RWPE2 (cell line): ENCODE results near the gene PRKAR2A.
"Not testable (repeated sequence)": the region's sequence is repeated elsewhere in the genome, so short reads cannot be mapped to it uniquely, and the experiment has no call there.

Experiments
- ATAC-seq: fragments of 200-7000 bp; cut with Tn5 transposase; 3 replicates; pipeline ENCODE4 v1.9.1; 2021; ENCODE audit warnings: low read depth
- DNase-seq: peaks from one replicate; pipeline ENCODE4 v3.0.0-alpha.2; 2020; ENCODE audit warnings: low spot score
- H3K27ac ChIP-seq: fragments of 450-650 bp; 2 replicates; pipeline ENCODE4 v1.5.1; 2017; ENCODE audit warnings: mild to moderate bottlenecking; ENCODE audit not compliant: poor library complexity, severe bottlenecking
- H3K27me3 ChIP-seq: fragments of 250-450 bp; sonication (Bioruptor Pico); 2 replicates; pipeline ENCODE4 v1.5.1; 2021; ENCODE audit warnings: mild to moderate bottlenecking, moderate library complexity; ENCODE audit not compliant: insufficient read depth, poor library complexity, severe bottlenecking
- H3K36me3 ChIP-seq: fragments of 250-450 bp; sonication (Bioruptor Pico); 2 replicates; pipeline ENCODE4 v1.5.1; 2020; ENCODE audit warnings: low read depth, mild to moderate bottlenecking, moderate library complexity
- H3K4me1 ChIP-seq: fragments of 250-450 bp; sonication (Bioruptor Pico); 2 replicates; pipeline ENCODE4 v1.5.1; 2021; ENCODE audit warnings: mild to moderate bottlenecking, moderate library complexity; ENCODE audit not compliant: insufficient read depth, poor library complexity, severe bottlenecking
- H3K4me3 ChIP-seq: fragments of 250-450 bp; sonication (Bioruptor Pico); 2 replicates; pipeline ENCODE4 v1.5.1; 2021; ENCODE audit warnings: mild to moderate bottlenecking, moderate library complexity; ENCODE audit not compliant: severe bottlenecking
- H3K9me3 ChIP-seq: fragments of 250-450 bp; sonication (Bioruptor Pico); 2 replicates; pipeline ENCODE4 v1.5.1; 2021; ENCODE audit warnings: mild to moderate bottlenecking, moderate library complexity; ENCODE audit not compliant: severe bottlenecking
- TF ChIP-seq, protein P1 (sequence below): fragments of 450-650 bp; IDR thresholded peaks from one replicate; pipeline ENCODE4 v1.5.1; 2017; ENCODE audit warnings: mild to moderate bottlenecking, moderate library complexity; ENCODE audit not compliant: poor library complexity, severe bottlenecking

PRKAR2A gene

GRCh38 chr3:48784426-48785120 lies 63.1 kb downstream of the PRKAR2A start:
- no peak overlapping the region for H3K27ac ChIP-seq
- H3K4me3 ChIP-seq = no peak overlapping the region
- H3K9me3 ChIP-seq = no peaks in the 10 kb centered on the region
- TF ChIP-seq, protein P1, sequence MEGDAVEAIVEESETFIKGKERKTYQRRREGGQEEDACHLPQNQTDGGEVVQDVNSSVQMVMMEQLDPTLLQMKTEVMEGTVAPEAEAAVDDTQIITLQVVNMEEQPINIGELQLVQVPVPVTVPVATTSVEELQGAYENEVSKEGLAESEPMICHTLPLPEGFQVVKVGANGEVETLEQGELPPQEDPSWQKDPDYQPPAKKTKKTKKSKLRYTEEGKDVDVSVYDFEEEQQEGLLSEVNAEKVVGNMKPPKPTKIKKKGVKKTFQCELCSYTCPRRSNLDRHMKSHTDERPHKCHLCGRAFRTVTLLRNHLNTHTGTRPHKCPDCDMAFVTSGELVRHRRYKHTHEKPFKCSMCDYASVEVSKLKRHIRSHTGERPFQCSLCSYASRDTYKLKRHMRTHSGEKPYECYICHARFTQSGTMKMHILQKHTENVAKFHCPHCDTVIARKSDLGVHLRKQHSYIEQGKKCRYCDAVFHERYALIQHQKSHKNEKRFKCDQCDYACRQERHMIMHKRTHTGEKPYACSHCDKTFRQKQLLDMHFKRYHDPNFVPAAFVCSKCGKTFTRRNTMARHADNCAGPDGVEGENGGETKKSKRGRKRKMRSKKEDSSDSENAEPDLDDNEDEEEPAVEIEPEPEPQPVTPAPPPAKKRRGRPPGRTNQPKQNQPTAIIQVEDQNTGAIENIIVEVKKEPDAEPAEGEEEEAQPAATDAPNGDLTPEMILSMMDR = no peak
- DNase-seq (no peak), ATAC-seq (no peak)
- H3K27me3 ChIP-seq = no peaks in the 10 kb centered on the region
- H3K36me3 ChIP-seq = peaks cover 20% of the 10 kb centered on the region
- H3K4me1 ChIP-seq = no peaks in the 10 kb centered on the region

GRCh38 chr3:48783304-48783703 lies 64.4 kb downstream of the PRKAR2A start:
- DNase-seq (no peak), ATAC-seq (no peak)
- H3K4me3 ChIP-seq = no peak overlapping the region
- no peaks in the 10 kb centered on the region for H3K9me3 ChIP-seq
- H3K36me3 ChIP-seq = peaks cover 20% of the 10 kb centered on the region
- no peaks in the 10 kb centered on the region for H3K4me1 ChIP-seq
- no peak overlapping the region for H3K27ac ChIP-seq
- no peaks in the 10 kb centered on the region for H3K27me3 ChIP-seq
- TF ChIP-seq, protein P1 = no peak

- no peaks in the 10 kb centered on the region for H3K27me3 ChIP-seq
- no peak overlapping the region for H3K27ac ChIP-seq
- ATAC-seq (no peak), DNase-seq (no peak)
- TF ChIP-seq, protein P1 = no peak
- no peaks in the 10 kb centered on the region for H3K4me1 ChIP-seq
- peaks cover 20% of the 10 kb centered on the region for H3K36me3 ChIP-seq
- no peaks in the 10 kb centered on the region for H3K9me3 ChIP-seq
- H3K4me3 ChIP-seq = no peak overlapping the region
These were observed 65.6 kb downstream of the PRKAR2A start for GRCh38 chr3:48782046-48782445.

GRCh38 chr3:48778565-48778964 lies 69.1 kb downstream of the PRKAR2A start:
- ATAC-seq, H3K9me3 ChIP-seq, H3K4me3 ChIP-seq, H3K4me1 ChIP-seq, DNase-seq, H3K27me3 ChIP-seq, H3K27ac ChIP-seq: not testable (repeated sequence)
- peaks cover 12% of the 10 kb centered on the region; the same call in 1 of the 2 replicates for H3K36me3 ChIP-seq

DNA sequence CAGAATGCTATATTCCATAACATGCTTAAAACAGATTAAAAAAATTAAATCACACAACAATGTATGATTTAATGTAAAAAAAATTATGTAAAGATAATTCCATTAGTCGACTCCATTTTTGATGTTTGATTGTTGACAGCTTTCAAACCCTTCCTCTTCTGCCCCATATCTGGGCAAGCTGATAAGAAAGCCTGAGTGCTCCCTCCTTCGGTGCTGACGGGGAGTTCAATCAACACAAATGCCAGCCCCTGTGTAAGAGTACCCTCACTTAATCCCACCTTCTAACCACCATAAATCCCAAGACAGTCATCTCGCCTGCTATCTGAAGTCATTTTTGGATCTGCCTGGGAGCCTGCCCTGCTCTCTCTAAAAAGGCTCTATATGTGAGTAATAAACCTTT lies 70.8 kb downstream of the PRKAR2A start:
- Histone ChIP-seq H3K4me3 (no peak overlapping the region), H3K9me3 (no peaks in the 10 kb centered on the region), H3K36me3 (peaks cover 18% of the 10 kb centered on the region), H3K27ac (no peak overlapping the region), H3K27me3 (no peaks in the 10 kb centered on the region), H3K4me1 (no peaks in the 10 kb centered on the region)
- TF ChIP-seq, protein P1 = no peak
- no peak for DNase-seq
- no peak for ATAC-seq
